Fibroblast of the aortic adventitia (primary cell): Measurements from ENCODE around the gene RBM5. TPM values are rescaled to one million over a fixed set of nuclear protein-coding genes. Genes with fewer than 3 reads are reported as not detected.
A peak's percentile ranks its signal among the peaks of the same experiment; 100 is the strongest.

Experiments used
- DNase-seq: peaks from one replicate; pipeline ENCODE4 v3.0.0-alpha.2; 2010; ENCODE audit warnings: low read depth
- H3K4me3 ChIP-seq: 2 replicates; pipeline ENCODE4 v1.5.1; 2011; ENCODE audit warnings: low read depth, mild to moderate bottlenecking, control low read depth, low read length, moderate library complexity
- CTCF ChIP-seq: IDR thresholded peaks from 2 replicates; pipeline ENCODE4 v1.5.1; 2011; ENCODE audit warnings: mild to moderate bottlenecking, low read length, control low read depth, inconsistent platforms; ENCODE audit not compliant: insufficient read depth
- total RNA-seq: library from RNA; depleted of rRNA; stranded (reverse); fragments of >200 nt; gene quantifications from 2 replicates; pipeline ENCODE4 v1.2.3, GENCODE V29; 2012; ENCODE audit warnings: low replicate concordance

The RBM5 gene
- total RNA-seq, 1 donor, result 142 TPM

GRCh38 chr3:50164481-50164880, 75.8 kb downstream of the RBM5 start:
- H3K4me3 ChIP-seq, result no peak overlapping the region
- no peak for DNase-seq
- no peak for TF ChIP-seq CTCF

GRCh38 chr3:50164984-50165909, 76.5 kb downstream of the RBM5 start:
- TF ChIP-seq CTCF, result peak; percentile 4
- peak overlapping the region; percentile 22 for H3K4me3 ChIP-seq
- peak; percentile 96 for DNase-seq

GRCh38 chr3:50165910-50166538, 77.3 kb downstream of the RBM5 start:
- peak; percentile 60 for DNase-seq
- H3K4me3 ChIP-seq, result peak overlapping the region; percentile 22
- TF ChIP-seq CTCF, result no peak

GRCh38 chr3:50166620-50167019, 77.9 kb downstream of the RBM5 start:
- DNase-seq, result no peak
- no peak for TF ChIP-seq CTCF
- no peak overlapping the region for H3K4me3 ChIP-seq

GRCh38 chr3:50167069-50167840, 78.5 kb downstream of the RBM5 start:
- H3K4me3 ChIP-seq, result no peak overlapping the region
- no peak for DNase-seq
- TF ChIP-seq CTCF, result no peak

GRCh38 chr3:50167841-50168209, 79.1 kb downstream of the RBM5 start:
- TF ChIP-seq CTCF, result no peak
- no peak for DNase-seq
- no peak overlapping the region for H3K4me3 ChIP-seq
